HT1080 (cell line): ENCODE results near the gene ZNF584. TPM values are rescaled to one million over a fixed set of nuclear protein-coding genes. Genes with fewer than 3 reads are reported as not detected.

Experiments
- DNase-seq: peaks from one replicate; pipeline ENCODE4 v3.0.0-alpha.2; 2015; ENCODE audit warnings: low read depth
- polyA plus RNA-seq, 2 experiments: library from polyadenylated mRNA; depleted of rRNA; stranded (reverse); fragments of >200 nt; gene quantifications; 2 replicates each; pipeline ENCODE4 v1.2.3, GENCODE V29; 2015
- total RNA-seq: library from RNA; depleted of rRNA; stranded (reverse); fragments of >200 nt; shearing (Covaris generic); gene quantifications from 2 replicates; pipeline ENCODE4 v1.2.3, GENCODE V29; 2014; rRNA removed

The ZNF584 gene
- 27.4 and 33.4 TPM in 2 replicates for total RNA-seq
- 10.4 and 12.3 TPM in 2 replicates for polyA plus RNA-seq (2015; cell fraction: cytosol; rRNA removed)
- 9.2 and 10.5 TPM in 2 replicates for polyA plus RNA-seq (2015; cell fraction: nucleus; rRNA removed)

DNA sequence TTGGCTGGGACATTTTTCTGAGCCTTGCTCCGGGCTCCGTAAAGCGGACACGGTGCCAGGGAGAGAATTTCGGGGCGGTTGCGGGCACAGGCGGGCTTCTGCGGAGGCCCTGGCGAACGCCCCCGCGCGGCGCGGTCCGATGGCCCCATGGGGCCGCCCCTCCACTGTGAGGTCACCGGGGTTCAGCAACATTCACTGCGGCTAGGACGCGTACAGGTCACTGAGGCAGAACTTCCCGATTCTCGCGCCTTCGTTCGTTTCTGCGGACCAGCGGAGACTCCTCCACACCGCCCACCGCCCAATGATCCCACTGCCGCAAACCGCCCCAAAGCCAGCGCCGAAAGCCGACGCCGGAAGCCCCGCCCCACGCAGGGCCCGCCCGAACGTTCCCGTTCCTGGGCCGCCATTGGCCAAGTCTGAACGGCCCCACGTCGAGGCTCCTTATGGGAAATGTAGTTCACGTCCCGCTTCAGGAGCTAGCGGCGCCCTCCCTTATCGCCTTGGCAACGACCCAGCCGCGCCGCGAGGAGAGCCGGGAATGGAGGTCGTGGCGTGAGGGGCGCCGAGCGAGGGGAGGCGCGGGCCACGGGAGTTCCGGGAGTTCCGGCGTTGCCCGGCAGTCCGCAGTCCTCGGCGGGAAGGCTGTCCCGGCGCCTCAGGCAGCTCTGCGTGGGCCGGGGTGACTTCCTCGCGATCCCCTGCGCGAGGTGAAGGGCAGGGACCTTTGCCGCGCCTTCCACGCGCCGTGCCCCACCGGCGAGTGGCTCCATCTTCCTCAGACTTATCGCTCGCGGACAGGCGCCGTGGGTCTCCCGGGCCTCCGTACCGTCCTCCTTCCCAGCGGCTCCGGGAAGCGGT is at the start of gene ZNF584:
Gene ZNF584, plus strand, starts transcription at position 498 of the 858 bp plus-strand sequence. CDS start 499 bp downstream, outside the sequence.
- peak; percentile 91 for DNase-seq

DNA sequence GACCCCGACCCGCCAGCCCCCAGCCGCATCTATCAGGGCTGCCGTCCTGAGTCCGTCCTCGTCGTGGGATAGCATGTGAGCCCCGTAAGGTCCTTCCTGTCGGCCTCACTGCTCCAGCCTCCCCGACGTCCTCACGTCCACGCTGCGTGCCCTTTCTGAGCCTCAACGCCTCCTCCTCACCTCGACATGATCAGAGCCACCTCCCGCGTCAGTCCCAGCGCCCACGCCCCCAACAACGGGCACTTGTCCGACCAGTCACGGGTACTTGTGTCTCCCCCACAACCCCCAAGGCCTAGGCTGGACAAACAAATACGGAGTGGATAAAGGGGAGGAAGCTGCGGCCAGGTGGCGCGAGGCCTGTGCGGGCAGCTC is 46.6 kb upstream of the ZNF584 start:
- no peak for DNase-seq

DNA sequence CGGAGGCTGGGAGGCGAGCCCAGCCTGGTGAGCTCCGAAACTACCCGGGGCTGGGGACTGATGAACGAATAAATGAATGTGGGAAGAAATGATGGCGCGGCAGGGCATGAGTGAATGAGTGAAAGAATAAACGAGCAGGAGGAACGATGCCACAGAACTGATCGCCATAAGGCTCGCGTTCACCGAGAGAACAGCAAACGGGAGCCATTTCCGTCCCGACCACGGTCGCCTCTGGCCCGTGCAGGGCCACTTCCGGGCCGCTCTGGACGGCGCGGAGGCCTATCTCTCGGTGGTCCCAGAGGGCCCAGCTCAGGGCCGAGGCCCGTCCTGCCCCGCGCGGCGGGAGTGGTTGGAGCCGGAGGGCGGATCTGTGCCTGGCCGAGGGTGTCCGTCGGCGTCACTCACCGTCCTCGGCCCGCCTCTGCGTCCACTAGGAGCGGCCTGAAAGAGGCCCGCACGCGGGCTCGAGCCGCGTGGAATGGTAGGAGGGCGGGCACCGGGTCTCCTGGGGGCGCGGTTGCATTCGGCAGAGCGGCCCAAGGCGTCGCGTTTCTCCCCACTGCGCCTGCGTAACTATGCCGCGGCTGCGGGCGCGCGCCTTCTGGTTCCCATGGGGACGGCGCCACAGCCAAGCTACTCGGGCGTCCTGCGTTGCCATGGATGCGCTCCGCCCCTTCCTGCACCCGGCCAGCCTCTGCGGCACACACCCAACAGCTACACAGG is 46.0 kb upstream of the ZNF584 start, which contains the start of gene ZNF497:
Gene ZNF497, minus strand, starts transcription at position 480 of the 723 bp plus-strand sequence. CDS start 5,116 bp downstream, outside the sequence.
- DNase-seq: peak; percentile 97

DNA sequence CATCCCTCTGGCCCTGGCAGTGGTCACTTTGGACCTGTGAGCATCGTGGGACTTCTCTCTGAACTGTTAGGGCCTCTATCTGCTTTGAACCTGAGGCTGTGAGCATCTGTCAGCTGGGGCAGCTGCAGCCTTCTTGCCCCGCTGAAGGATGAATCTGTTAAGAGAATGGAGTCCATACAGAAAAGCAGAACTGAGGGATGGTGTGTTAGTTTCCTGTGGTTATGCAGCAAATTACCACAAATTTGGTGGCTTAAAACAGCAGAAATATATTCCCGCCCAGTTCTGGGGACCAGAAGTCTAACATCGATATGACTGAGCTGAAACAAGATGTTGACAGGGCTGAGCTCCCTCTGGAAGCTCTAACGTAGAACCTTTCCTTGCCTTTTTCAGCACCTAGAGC is 44.3 kb upstream of the ZNF584 start:
- DNase-seq: no peak

DNA sequence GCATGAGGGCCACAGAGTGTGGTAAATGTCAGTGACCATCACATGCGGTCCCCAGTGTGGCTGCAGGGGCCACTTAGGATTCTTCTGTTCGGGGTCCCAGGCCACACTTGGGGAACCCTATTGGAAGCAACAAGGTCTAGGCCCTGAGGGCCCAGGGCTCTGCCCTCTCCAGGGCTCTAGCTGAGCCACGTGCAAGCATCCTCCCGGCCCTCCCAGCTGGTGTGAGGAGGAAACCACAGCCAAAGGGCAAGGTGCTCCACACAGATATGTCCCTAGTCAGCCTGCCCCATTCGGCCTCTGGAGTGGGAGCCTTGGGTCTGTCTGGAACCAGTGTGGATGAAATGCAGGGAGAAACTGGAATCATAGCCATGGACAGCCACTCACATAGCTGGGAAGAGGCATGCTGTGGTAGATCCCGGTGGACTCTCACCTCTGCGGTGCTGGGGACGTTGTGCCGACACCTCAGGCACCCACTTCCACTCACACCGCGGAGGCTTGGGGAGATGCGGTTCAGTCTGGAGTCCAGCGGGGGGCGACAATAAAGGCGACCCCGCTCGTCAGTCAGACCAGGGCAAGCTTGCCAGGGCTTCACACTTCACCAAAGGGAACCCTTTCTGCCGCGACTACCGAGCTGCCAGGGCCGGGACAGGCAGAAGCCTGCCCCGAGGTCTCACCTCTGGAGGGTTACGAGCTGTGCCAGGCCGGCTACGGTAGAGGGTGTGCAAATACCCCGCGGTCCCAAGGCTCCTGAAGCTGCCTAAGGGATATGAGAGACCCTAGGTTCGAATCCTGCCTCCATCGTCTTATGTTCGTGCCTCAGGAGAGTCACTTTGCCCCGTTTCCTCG is 41.6 kb upstream of the ZNF584 start:
- no peak for DNase-seq

DNA sequence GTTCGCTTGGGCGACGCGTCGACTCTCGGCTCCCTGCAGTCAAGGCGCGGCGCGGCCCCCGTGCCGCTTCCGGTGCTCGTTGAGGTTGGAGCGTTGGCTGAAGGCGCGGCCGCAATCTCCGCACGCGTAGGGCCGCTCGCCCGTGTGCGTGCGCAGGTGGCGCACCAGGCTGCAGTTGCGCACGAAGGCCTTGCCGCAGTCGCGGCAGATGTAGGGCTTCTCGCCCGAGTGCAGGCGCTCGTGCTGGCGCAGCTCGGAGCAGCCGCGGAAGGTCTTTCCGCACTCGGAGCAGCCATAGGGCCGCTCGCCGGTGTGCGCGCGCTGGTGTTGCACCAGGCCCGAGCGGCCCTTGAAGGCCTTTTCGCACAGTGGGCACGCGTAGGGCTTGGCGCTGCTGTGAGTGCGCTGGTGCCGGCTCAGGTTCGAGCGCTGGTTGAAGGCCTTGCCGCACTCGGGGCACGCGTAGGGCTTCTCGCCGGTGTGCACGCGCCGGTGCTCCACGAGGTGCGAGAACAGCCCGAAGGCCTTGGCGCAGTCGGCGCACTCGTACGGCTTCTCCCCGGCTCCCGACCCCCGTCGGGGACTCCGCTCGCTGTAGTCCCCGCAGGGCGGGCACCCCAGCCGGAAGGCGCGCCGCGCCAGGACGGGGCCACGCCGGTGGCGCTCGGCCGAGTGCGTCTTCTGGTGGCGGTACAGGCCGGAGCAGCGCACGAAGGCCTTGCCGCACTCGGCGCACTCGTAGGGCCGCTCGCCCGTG is 40.6 kb upstream of the ZNF584 start:
- DNase-seq: no peak

DNA sequence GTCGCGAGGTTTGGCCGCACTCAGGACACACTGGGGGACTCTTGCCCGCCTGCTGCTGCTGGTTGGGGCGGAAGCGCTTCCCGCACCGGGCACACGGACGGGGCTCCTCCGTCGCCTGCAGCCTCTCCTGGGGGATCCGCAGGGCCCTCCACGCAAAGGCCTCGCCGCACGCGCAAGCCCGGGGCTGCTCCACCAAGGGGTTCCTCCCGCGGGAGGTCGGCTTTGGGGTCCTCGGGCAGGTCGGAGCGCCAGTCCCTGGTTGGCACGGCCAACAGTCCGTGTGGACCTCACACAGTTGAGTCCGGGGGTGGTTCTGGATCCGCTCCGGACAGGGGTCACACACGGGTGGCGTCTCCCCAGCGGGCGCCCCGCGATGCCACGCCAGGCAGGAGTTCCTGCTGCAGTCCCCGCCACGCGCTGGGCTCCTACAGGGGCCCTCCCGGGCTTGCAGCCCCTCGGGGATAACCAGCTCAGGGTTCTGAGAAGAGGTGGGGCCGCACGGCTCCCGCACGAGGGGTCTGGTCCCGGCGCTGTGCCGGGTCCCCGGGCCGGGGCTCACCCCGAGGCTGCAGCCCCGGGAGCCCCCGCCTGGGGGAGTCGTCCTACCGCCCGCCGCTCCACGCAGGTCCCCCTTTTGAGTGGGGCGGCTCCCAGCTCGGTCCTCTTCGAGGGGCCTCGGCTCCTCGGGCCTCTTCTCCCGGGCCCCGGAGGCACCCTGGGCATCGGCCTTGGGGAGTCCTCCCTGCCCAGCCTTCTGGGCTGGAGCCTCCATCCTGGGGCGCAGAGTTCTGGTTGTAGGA is 39.7 kb upstream of the ZNF584 start:
- no peak for DNase-seq

DNA sequence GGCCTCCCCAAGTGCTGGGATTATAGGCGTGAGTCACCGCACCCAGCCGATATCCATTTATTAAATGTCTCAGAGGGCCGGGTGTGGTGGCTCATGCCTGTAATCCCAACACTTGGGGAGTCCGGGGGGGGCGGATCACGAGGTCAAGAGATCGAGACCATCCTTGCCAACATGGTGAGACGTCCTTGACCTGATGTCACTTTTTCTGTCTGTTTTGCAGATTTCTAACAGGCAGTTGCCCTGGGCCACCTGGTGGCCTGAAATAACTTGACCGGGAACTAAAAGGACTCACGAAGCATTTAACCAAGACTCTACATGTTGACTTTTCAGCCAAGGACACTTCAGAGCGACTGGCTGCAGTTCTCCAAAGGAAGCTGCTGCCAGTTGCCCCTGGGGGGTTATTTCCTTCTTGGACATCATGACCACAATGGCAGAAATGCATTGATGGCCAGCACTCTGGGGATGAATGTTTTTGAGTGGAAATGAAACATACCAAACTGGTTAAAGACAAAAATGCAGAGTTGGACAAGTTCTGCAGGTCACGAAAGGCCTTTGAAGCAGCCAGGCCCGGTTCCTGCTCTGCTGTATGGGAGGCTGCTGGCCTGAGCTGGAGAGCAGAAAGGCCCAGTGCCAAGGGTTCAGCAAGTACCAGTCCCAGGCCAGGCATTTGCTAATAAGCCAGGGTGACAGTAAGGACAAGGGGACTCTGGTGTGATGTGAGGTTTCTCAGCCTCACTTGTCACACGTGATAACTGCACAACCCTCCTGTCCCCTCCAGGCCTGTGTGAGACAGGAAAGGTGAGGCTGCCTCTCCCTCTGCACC is 35.9 kb upstream of the ZNF584 start:
- DNase-seq: no peak

DNA sequence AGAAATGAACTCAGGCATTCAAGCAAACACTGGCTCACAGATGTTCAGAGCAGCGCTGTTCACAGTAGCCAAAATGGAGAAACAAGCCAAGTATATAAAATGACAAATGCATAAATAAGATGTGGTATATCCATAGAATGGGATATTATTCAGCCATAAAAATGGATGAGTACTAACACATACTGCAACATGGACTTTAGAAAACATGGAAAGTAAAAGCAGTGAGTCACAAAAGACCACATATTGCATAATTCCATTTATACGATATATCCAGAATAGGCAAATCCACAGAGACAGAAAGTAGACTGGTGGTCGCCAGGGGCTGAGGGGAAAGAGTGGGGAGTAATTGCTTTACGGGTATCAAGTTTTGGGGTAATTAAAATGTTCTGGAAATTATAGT is 34.2 kb upstream of the ZNF584 start:
- DNase-seq: no peak

DNA sequence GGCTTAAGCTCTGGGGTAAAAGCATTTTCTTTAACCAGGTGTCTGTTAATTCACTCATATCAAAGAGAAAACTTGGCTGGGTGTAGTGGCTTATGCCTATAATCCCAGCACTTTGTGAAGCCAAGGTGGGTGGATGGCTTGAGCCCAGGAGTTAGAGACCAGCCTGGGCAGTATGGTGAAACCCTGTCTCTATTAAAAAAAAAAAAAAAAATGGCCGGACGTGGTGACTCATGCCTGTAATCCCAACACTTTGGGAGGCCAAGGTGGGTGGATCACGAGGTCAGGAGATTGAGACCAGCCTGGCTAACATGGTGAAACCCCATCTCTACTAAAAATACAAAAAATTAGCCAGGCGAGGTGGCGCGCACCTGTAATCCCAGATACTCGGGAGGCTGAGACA is 31.7 kb upstream of the ZNF584 start:
- DNase-seq: peak; percentile 35

DNA sequence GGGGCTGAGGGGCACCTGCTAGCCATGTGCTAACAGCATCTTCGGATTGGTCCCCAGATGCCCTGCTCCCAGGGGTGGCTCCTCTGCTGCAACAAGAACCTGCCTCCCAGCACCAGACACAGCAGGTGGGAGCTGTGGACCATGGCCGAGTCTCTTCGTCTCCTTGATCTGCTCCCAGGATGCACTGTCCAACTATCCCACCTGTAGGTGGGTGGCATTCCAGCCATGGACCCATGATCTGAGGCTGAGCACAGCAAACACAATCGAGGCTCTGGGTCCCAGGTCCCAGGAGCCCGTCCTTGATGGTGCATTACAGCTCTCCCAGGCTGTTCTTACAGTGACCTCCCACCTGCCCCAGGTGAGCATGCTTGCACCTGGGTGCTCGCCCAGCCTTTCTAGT is 29.2 kb upstream of the ZNF584 start:
- no peak for DNase-seq

DNA sequence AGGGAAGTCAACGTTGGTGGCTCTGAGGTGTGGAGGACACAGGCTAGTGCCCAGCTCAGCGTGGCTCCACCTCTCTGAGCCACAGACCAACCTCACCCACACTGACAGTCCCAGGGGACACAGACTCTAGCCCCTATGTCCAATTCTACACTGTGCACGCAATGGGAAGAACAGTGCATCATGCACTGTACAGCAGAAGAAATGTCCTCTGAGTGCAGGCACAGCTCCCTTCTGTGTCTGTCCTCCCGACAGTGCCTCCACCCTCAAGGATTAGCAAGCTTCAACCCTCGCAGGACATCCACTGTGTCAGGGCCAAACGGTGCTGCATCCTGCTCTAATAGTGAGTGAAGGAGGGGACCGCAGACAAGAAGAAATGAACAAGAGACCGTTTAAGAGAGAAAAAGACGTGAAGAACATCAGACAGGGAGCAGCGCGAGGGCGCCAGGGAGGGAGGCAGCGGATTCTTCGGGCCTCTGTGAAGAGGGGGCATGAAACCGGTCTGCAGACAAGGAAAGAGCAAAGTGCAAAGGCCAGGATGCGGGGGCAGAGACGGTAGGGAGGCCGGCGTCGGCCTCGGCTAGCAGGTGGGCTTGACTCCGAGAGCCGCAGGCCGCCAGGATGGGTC is 28.3 kb upstream of the ZNF584 start:
- DNase-seq: no peak

DNA sequence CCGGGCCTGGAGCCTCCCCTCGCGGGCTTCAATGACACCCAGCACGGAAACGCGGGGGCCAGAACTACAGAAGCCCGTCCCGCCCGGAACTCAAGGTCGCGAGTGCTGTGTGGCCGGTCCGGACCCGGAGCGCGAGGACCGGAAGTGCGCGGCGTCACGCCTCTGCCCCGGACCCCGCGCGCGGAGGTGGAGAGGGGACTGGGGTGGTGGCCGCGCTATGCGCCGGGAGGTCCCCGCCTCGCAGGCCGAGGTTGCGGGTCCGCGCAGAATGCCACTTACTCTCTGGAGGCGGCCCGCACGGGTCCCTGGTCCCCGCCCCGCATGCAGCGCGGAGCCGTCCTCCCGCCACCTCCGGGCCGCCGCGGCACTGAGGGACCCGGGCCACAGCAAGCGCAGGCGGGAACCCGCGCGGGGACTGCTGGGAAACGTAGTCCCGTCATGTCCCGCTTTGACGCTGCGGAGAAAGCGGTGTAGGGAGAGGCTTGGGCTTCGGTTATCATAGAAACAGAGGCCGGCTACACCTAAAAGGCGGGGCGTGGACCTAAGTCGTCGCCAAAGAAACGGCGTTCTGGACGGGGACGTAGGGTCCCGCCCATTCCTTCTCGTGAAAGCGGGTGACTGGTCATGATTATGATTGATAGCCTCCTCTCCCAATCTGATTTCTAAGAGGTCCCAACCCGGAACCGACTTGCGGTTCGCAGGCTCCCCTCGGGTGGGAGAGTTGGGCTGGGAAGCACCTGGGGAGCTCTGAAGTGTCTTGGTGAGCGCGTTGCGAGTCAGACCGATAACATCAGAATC is 27.6 kb upstream of the ZNF584 start, which contains the start of gene ZNF837:
Gene ZNF837, minus strand, starts transcription at position 369 of the 798 bp plus-strand sequence. CDS start 11,698 bp downstream, outside the sequence.
- DNase-seq: peak; percentile 100

DNA sequence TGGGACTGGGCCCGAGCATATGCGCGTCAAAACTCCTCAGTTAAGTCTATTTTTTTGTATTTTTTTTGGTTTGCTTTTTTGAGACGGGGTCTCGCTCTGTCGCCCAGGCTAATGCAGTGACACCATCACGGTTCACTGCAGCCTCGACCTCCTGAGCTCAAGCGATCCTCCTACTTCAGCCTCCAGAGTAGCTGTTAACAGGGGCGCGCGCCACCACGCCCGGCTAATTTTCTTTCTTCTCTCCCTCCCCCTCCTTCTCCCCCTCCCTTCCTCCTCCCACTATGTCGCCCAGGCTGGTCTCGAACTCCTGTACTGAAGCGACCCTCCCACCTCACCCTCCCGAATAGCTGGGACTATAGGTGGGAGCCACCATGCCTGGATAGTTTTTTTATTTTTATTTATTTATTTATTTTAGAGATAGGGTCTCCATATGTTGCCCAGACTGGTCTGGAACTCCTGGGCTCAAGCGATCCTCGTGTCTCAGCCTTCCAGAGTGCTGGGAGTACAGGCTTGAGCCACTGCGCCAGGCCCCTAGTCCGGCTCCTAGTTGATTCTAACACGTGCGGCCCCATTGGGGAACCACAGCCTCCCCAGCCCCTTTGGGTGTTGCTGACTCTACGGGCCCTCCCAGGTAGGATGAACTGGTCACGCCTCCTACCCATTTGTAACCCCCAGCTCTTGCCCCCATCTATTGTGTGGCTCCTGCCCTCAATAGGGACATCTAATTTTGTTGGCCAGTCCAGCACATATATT is 26.8 kb upstream of the ZNF584 start:
- no peak for DNase-seq

DNA sequence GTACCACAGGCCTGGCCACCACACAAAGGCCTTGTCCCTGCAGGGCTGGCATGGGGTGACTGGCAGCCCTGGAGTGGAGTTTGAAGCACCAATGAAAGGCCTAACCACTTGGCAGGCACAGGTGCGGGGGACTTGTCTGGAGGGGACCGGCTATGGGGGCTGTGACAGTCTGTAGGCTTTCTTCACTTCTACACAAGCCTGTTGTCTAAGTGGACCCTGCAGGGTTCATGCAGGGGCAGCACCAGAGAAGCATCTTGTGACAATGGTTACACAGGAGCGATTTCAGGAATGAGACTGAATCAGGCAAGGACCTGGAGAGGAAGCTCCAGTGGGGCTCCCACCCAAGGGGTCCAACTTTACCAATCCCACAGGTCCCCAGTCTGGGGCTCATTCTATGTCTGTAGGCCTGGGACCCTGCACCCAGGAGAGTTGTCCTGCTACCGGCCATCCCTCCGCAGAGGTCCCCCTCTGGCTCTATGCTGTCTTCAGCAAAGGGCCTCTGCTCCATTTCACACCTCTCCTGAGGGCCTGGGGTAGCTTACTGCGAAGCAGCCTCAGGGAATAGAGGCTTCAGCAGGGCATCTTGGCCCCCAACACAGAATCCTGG is 25.3 kb upstream of the ZNF584 start:
- DNase-seq: no peak

DNA sequence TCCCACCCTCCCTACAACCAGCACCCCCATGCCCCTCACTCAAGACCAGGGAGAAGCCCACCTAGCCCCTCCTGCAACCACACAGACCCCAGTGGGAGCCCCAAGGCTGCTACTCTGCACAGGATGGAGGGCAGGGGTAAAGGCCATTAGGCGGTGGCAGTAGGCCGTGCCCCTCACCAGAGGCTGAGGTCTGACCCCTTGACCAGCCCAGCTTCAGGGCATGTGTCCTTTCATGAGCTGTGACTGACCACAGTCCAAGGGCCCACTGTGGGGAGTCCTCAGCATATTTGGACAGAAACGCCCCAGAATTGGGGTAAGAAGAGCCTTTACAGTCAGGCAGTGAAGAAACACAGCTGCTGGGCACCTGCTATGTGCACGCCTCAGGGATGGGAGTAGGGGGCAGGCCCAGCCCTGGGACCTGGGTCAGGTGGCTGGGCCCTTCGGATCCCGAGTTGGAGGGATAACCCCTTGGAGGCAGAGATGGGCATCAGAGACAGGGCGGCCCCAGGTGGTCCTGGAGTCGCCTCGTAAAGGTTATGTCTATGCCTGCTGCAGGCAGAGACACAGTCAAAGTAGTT is 23.0 kb upstream of the ZNF584 start:
- no peak for DNase-seq
